Mesothelial cell of epicardium (in vitro differentiated cells): ENCODE results near the gene KRT6A. TPM values are rescaled to one million over a fixed set of nuclear protein-coding genes. Genes with fewer than 3 reads are reported as not detected.

Experiments
- DNase-seq, 2 experiments: peaks; one replicate each; pipeline ENCODE4 v3.0.0; 2021; ENCODE audit warnings: low spot score in 2 of 2; ENCODE audit not compliant: unreplicated experiment in 2 of 2
- H3K27ac Mint-ChIP-seq: 2 replicates; pipeline ENCODE4 v1.8.0; 2021; ENCODE audit warnings: mixed read lengths
- H3K27me3 Mint-ChIP-seq: 2 replicates; pipeline ENCODE4 v1.8.0; 2021; ENCODE audit warnings: low read depth, mixed read lengths
- H3K36me3 Mint-ChIP-seq: 2 replicates; pipeline ENCODE4 v1.8.0; 2021; ENCODE audit warnings: mixed read lengths
- H3K4me1 Mint-ChIP-seq: 2 replicates; pipeline ENCODE4 v1.8.0; 2021; ENCODE audit warnings: mixed read lengths
- H3K4me3 Mint-ChIP-seq: 2 replicates; pipeline ENCODE4 v1.8.0; 2021; ENCODE audit warnings: mild to moderate bottlenecking, moderate library complexity, mixed read lengths
- H3K9me3 Mint-ChIP-seq: 2 replicates; pipeline ENCODE4 v1.8.0; 2021; ENCODE audit warnings: mixed read lengths
- CTCF ChIP-seq: fragments of 200-600 bp; sonication (generic); IDR thresholded peaks from one replicate; pipeline ENCODE4 v1.5.0; 2021; ENCODE audit warnings: antibody characterized with exemption; ENCODE audit not compliant: unreplicated experiment
- total RNA-seq: library from RNA; stranded (reverse); gene quantifications from 3 replicates; pipeline ENCODE4 v1.2.1, GENCODE V29; 2021

KRT6A gene
- total RNA-seq, 1 donor from 2014 or later, result 1.2 TPM

- no peak for DNase-seq
- Mint-ChIP-seq H3K27me3 (peaks cover 3% of the 10 kb centered on the region), H3K36me3 (no peaks in the 10 kb centered on the region), H3K9me3 (no peaks in the 10 kb centered on the region), H3K4me3 (no peak overlapping the region), H3K27ac (no peak overlapping the region), H3K4me1 (no peaks in the 10 kb centered on the region)
- no peak for TF ChIP-seq CTCF
Observed at GRCh38 chr12:52532636-52533035, 39.6 kb upstream of the KRT6A start.

GRCh38 chr12:52531566-52532300 lies 38.7 kb upstream of the KRT6A start:
- Mint-ChIP-seq H3K27me3 (peaks cover 3% of the 10 kb centered on the region), H3K27ac (no peak overlapping the region)
- no peak for TF ChIP-seq CTCF

GRCh38 chr12:52530905-52531304 lies 37.8 kb upstream of the KRT6A start:
- H3K9me3 Mint-ChIP-seq, result no peaks in the 10 kb centered on the region

More at GRCh38 chr12:52531566-52532300, 38.7 kb upstream of the KRT6A start:
- Mint-ChIP-seq H3K9me3 (no peaks in the 10 kb centered on the region), H3K4me1 (no peaks in the 10 kb centered on the region), H3K36me3 (no peaks in the 10 kb centered on the region), H3K4me3 (no peak overlapping the region)
- DNase-seq, result no peak

GRCh38 chr12:52530366-52530765 lies 37.3 kb upstream of the KRT6A start:
- Mint-ChIP-seq H3K4me3 (no peak overlapping the region), H3K27ac (no peak overlapping the region), H3K4me1 (peaks cover under 1% of the 10 kb centered on the region), H3K36me3 (no peaks in the 10 kb centered on the region), H3K9me3 (no peaks in the 10 kb centered on the region), H3K27me3 (peaks cover 3% of the 10 kb centered on the region)
- no peak for TF ChIP-seq CTCF
- no peak for DNase-seq

More at GRCh38 chr12:52530905-52531304, 37.8 kb upstream of the KRT6A start:
- no peak overlapping the region for H3K27ac Mint-ChIP-seq
- H3K4me1 Mint-ChIP-seq, result no peaks in the 10 kb centered on the region
- no peaks in the 10 kb centered on the region for H3K36me3 Mint-ChIP-seq
- no peak for DNase-seq
- no peak overlapping the region for H3K4me3 Mint-ChIP-seq
- H3K27me3 Mint-ChIP-seq, result peaks cover 3% of the 10 kb centered on the region
- TF ChIP-seq CTCF, result no peak

GRCh38 chr12:52529846-52530245 lies 36.8 kb upstream of the KRT6A start:
- peaks cover 3% of the 10 kb centered on the region for H3K27me3 Mint-ChIP-seq

More at GRCh38 chr12:52529846-52530245, 36.8 kb upstream of the KRT6A start:
- DNase-seq, result no peak
- no peak overlapping the region for H3K27ac Mint-ChIP-seq
- H3K9me3 Mint-ChIP-seq, result no peaks in the 10 kb centered on the region
- H3K36me3 Mint-ChIP-seq, result no peaks in the 10 kb centered on the region
- H3K4me1 Mint-ChIP-seq, result peaks cover 5% of the 10 kb centered on the region
- no peak for TF ChIP-seq CTCF
- no peak overlapping the region for H3K4me3 Mint-ChIP-seq
